T-helper 1 cell treated with Interleukin-12 subunit alpha and Interleukin-12 subunit beta and Interleukin-4 antibody, amounts not matched to agents 30 ng/mL and 1 ng/mL, for 36 hours (primary cell): ENCODE results near the gene KRTDAP. TPM values are rescaled to one million over a fixed set of nuclear protein-coding genes. Genes with fewer than 3 reads are reported as not detected.
"Not testable (repeated sequence)": the region's sequence is repeated elsewhere in the genome, so short reads cannot be mapped to it uniquely, and the experiment has no call there.

Experiments used
- intact Hi-C: fragments of 100-400 bp; cut with micrococcal nuclease; formaldehyde crosslinking; loops from one replicate; pipeline ENCODE4 v1.15.1; 2024
- total RNA-seq: library from RNA; stranded (reverse); gene quantifications from 2 replicates; pipeline ENCODE4 v1.2.3, GENCODE V29; 2022

KRTDAP gene
- total RNA-seq, 1 donor from 2014 or later = not detected

GRCh38 chr19:35487656-35488182 is 2.5 kb downstream of the KRTDAP start:
- intact Hi-C loops = no loop called here

GRCh38 chr19:35486268-35486708 is 4.0 kb downstream of the KRTDAP start:
- intact Hi-C loops = no loop called here

GRCh38 chr19:35484252-35485036 is 5.8 kb downstream of the KRTDAP start:
- intact Hi-C loops = no loop called here

GRCh38 chr19:35483089-35483488 is 7.2 kb downstream of the KRTDAP start:
- intact Hi-C loops = no loop called here

GRCh38 chr19:35478794-35479677 is 11.2 kb downstream of the KRTDAP start:
- intact Hi-C loops = no loop called here

DNA sequence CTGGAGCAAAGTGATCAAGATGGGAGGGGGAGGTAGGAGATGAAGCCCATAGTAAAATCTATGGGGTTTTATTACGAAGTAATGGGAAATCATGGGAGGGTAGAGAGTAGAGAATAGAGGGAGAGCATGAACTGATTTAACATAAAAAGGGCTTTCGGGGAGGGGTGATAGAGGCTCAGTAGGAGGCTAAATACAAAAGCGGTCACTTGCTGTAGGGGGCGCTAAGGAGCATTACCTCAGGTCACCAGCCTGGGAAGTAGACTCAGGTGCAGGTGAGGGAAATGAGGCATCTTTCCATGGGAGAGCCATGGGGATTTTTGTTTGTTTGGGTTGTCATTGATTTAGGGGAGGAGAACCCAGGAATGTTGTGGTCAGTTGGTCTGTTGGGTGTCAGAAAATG is 14.1 kb downstream of the KRTDAP start:
- intact Hi-C loops = no loop called here

GRCh38 chr19:35474594-35474993 is 15.7 kb downstream of the KRTDAP start:
- intact Hi-C loops = not testable (repeated sequence)

DNA sequence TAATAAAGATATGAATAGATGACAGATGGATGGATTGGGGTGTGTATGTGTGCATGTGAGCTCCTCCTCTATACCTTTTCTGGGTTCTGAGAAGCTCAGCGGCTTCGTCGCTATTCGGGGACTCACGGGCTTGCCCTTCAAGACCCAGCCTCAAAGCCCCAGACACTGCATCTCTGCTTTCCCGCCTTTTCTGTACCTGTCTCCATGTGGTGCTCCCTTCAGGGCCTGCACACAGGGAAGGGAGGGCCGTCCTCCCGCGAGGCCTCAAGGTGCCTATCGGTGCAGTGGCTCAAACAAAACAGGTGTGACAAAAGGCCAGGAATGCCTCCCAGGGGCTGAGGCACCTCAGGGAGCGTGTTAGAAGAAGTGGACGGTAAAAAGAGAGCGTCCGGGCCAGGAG is 16.2 kb downstream of the KRTDAP start:
- intact Hi-C loops = no loop called here

- intact Hi-C loops = no loop called here
Measured at GRCh38 chr19:35471946-35472345, 18.3 kb downstream of the KRTDAP start.

DNA sequence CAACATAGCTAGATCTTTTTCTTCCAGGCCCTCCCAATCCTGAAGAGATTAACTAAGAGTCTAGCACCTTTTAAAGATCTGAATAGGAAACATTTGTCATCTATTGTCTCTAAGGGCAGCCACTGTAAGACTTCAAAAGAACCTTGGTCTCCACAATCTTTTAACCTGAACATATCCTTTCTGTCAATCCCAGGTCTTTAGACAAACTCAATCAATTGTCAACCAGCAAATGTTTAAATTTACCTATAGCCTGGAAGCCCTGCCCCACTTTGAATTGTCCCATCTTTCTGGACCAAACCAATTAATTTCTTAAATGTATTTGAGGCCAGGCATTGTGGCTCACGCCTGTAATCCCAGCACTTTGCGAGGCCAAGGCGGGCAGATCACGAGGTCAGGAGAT is 19.2 kb downstream of the KRTDAP start:
- intact Hi-C loops = not testable (repeated sequence)

DNA sequence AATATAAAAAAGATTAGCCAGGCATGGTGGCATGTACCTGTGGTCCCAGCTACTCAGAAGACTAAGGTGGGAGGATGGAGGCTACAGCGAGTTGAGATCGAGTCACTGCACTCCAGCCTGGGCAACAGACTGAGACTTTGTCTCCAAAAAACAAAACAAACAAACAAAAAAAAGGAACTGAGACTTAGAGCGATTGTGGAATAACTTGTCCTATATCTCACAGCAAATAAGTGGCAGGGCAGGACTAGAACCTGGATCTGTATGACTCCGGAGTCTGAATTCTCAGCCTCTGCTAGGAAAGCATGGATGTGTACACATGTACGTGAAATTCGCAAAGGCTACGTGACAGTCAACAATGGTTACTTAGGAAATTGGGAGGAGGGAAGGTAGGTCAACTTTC is 20.1 kb downstream of the KRTDAP start:
- intact Hi-C loops = no loop called here

GRCh38 chr19:35468637-35469036 is 21.6 kb downstream of the KRTDAP start:
- intact Hi-C loops = loop anchor here (1.0 to 10.0 kb wide), 3 partner anchors 116 to 324 kb away; partner anchors contain the start of gene FXYD7

DNA sequence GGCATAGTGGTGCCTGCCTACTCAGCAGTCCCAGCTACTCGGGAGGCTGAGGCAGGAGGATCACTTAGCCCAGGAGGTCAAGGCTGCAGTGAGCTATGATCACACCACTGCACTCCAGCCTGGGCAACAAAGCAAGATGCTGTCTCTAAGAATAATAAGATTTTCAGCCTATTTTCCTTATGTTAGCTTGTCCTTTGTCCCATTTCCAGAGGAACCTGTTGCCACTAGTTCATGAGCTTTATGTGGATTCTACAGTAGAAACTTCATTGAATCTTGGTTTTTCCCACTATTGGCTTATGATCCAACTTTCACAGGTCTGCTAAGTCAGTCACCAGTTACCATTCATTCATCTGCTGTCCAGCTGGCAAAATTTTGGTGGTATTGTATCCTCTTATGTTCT is 24.0 kb downstream of the KRTDAP start:
- intact Hi-C loops = loop anchor here (10.0 kb wide), 1 partner anchor 321 kb away; the partner anchor contains the start of gene FXYD7

DNA sequence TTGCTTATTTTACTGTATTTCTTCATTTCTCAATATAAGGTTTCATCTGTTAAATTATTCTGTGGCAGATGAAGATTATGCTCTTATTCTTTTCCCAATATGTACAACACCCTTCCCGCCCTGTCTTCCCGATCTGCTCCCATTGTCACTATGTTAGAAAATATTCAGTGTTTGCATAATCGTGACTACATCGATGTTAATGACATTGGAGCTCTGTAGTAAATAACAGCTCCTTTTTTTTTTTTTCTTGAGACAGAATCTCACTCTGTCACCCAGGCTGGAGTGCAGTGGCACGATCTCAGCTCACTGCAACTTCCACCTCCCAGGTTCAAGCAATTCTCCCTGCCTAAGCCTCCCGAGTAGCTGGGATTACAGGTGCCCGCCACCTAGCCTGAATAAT is 27.3 kb downstream of the KRTDAP start:
- intact Hi-C loops = loop anchor here (1.0 to 10.0 kb wide), 3 partner anchors 116 to 318 kb away; partner anchors contain the start of genes FFAR1 and FXYD7

- intact Hi-C loops = loop anchor here (1.0 to 10.0 kb wide), 3 partner anchors 115 to 318 kb away; partner anchors contain the start of genes FFAR1 and FXYD7
Measured at GRCh38 chr19:35462476-35462953, 27.7 kb downstream of the KRTDAP start.

DNA sequence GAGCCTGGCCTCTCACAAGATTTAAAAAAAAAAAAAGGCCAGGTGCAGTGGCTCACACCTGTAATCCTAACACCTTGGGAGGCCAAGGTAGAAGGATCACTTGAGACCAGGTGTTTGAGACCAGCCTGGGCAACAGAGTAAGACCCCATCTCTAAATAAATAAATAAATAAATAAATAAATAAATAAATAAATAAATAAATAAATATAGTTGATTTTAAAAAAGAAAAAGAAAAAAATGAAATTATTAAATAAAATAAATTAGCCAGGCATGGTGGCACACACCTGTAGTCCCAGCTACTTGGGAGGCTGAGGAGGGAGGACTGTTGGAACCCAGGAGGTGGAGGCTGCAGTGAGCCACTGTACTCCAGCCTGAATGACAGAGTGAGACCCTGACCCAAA is 28.5 kb downstream of the KRTDAP start:
- intact Hi-C loops = loop anchor here (1.0 to 10.0 kb wide), 3 partner anchors 114 to 317 kb away; partner anchors contain the start of genes FFAR1 and FXYD7

- intact Hi-C loops = loop anchor here (10.0 kb wide), 1 partner anchor 316 kb away; the partner anchor contains the start of gene FXYD7
Measured at GRCh38 chr19:35461060-35461459, 29.2 kb downstream of the KRTDAP start.

DNA sequence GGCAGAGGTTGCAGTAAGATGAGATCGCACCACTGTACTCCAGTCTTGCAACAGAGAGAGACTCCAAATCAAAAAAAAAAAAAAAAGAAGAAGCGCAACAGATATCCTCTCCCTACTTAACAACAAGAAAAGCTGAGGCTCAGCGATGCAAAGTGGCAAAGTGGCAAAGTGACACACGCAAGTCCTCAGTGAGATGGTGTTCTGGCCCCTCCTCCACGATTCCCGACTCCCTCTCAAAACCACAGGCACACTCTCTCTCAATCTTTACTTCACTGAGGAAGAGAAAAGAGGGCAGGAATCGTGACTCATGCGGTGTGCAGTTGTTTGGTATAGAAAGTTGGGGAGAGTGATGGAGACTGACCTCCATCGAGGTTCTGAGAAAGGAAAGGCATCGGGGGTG is 29.7 kb downstream of the KRTDAP start:
- intact Hi-C loops = loop anchor here (10.0 kb wide), 1 partner anchor 316 kb away; the partner anchor contains the start of gene FXYD7

DNA sequence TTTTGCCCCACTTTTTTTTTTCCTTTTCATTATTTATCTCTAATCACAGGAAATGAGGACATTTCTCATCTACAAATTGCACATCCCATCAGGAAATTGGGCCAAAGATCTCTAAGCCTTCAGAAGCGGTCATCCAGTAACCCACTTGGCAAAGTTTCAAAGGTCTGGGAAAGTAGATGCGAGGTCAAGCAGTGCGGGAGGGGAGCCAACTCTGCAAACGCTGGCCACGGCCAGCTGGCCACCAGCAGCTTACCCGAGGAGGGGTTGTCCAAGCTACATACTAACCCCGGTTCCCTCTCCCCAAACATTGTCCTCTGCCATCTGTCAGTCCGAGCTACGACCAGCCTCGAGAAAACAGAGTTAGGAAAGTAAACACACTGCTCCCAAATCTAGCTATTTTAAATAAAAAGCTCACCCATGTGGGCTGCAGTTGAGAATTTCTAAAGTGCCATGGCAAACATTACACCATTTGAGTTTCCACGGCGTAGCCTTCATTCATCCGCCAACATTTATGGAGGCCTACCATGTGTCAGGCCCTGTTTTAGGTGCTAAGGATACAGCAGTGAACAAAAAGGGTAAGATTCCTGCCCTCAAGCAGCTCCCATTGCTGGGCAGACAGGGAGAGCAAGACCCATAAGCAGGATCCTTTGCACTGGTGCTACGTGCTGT is 30.7 kb downstream of the KRTDAP start:
- intact Hi-C loops = loop anchor here (10.0 kb wide), 1 partner anchor 315 kb away; the partner anchor contains the start of gene FXYD7

GRCh38 chr19:35458731-35459391 is 31.4 kb downstream of the KRTDAP start:
- intact Hi-C loops = no loop called here
